Esophagus (tissue), 2 donors: ENCODE data around the gene AP5B1. TPM values are rescaled to one million over a fixed set of nuclear protein-coding genes. Genes with fewer than 3 reads are reported as not detected.

ENCODE experiments used
- H3K27ac ChIP-seq, 2 donors: one replicate each; pipeline ENCODE4 v1.5.1; 2013; ENCODE audit warnings: low read depth in 2 of 2, mild to moderate bottlenecking in 2 of 2, inconsistent platforms in 1 of 2, low read length in 1 of 2, moderate library complexity in 1 of 2
- H3K27me3 ChIP-seq, 2 donors: one replicate each; pipeline ENCODE4 v1.6.1; 2013; ENCODE audit warnings: low read length in 2 of 2, control low read depth in 1 of 2, mild to moderate bottlenecking in 1 of 2; ENCODE audit not compliant: insufficient read depth in 2 of 2, control insufficient read depth in 1 of 2
- H3K36me3 ChIP-seq, 2 donors: one replicate each; pipeline ENCODE4 v1.6.1; 2013; ENCODE audit warnings: low read length in 1 of 2; ENCODE audit not compliant: control insufficient read depth in 2 of 2, insufficient read depth in 2 of 2
- H3K4me1 ChIP-seq, 2 donors: one replicate each; pipeline ENCODE4 v1.6.1; 2013; ENCODE audit warnings: low read length in 1 of 2; ENCODE audit not compliant: control insufficient read depth in 2 of 2, insufficient read depth in 2 of 2
- H3K4me3 ChIP-seq, 2 donors: one replicate each; pipeline ENCODE4 v1.5.1; 2013; ENCODE audit warnings: low read length in 2 of 2, mild to moderate bottlenecking in 2 of 2, low read depth in 1 of 2, moderate library complexity in 1 of 2
- H3K9me3 ChIP-seq, 2 donors: one replicate each; pipeline ENCODE4 v1.6.1; 2013; ENCODE audit warnings: mild to moderate bottlenecking in 2 of 2, low read depth in 1 of 2, low read length in 1 of 2, moderate library complexity in 1 of 2; ENCODE audit not compliant: control insufficient read depth in 2 of 2, insufficient read depth in 1 of 2
- WGBS, 2 donors: extraction: QIAGEN DNeasy Blood & Tissue Kit; methylation state at CpG; one replicate each; pipeline ENCODE4 v1.1.7; 2013; 5-methylcytosine and 5-hydroxymethylcytosine counted together
- polyA plus RNA-seq, 2 donors: library from polyadenylated mRNA; stranded (reverse); fragments of 200-250 nt; gene quantifications; one replicate each; pipeline ENCODE4 v1.2.3, GENCODE V29; 2013
- donor health status: healthy with polysubstance abuse.
- donor health status: Bipolar disorder and iron deficiency.

Gene AP5B1
- polyA plus RNA-seq, 2 donors, result 10.1 to 10.9 TPM

GRCh38 chr11:65786008-65786785, 5.4 kb upstream of the AP5B1 start:
- H3K9me3 ChIP-seq, result no peaks in the 10 kb centered on the region
- H3K27me3 ChIP-seq, result no peaks in the 10 kb centered on the region
- peaks cover 0 to 3% of the 10 kb centered on the region in 2 donors for H3K36me3 ChIP-seq
- H3K27ac ChIP-seq, result peak overlapping the region; percentile 76 to 82
- 14 to 22% methylated on average over 56 to 74 of the region's 74 CpGs for WGBS, 2 donors
- peaks cover 8 to 40% of the 10 kb centered on the region in 2 donors for H3K4me1 ChIP-seq
- peak overlapping the region; percentile 33 to 87 for H3K4me3 ChIP-seq

GRCh38 chr11:65785319-65786007, 4.7 kb upstream of the AP5B1 start:
- H3K27ac ChIP-seq, result no peak overlapping the region

GRCh38 chr11:65782816-65783228, 2.0 kb upstream of the AP5B1 start:
- no peaks in the 10 kb centered on the region for H3K9me3 ChIP-seq
- H3K4me3 ChIP-seq, result no peak overlapping the region
- H3K27ac ChIP-seq, result peak overlapping the region in 1 of 2 donors; percentile 77
- 59 to 62% methylated on average over 9 of the region's 9 CpGs for WGBS, 2 donors
- H3K4me1 ChIP-seq, result peaks cover 23 to 37% of the 10 kb centered on the region in 2 donors
- H3K27me3 ChIP-seq, result no peaks in the 10 kb centered on the region
- H3K36me3 ChIP-seq, result peaks cover 0 to 16% of the 10 kb centered on the region in 2 donors

More at GRCh38 chr11:65785319-65786007, 4.7 kb upstream of the AP5B1 start:
- Histone ChIP-seq H3K4me1 (peaks cover 8 to 35% of the 10 kb centered on the region in 2 donors), H3K27me3 (no peaks in the 10 kb centered on the region), H3K9me3 (no peaks in the 10 kb centered on the region), H3K36me3 (peaks cover 0 to 3% of the 10 kb centered on the region in 2 donors), H3K4me3 (peak overlapping the region; percentile 33 to 87)
- 79 to 83% methylated on average over 8 of the region's 8 CpGs for WGBS, 2 donors

GRCh38 chr11:65781962-65782815, 1.4 kb upstream of the AP5B1 start:
- Histone ChIP-seq H3K27me3 (no peaks in the 10 kb centered on the region), H3K27ac (peak overlapping the region; percentile 77 to 89), H3K4me3 (peak overlapping the region in 1 of 2 donors; percentile 78)

GRCh38 chr11:65781152-65781961, 581 bp upstream of the AP5B1 start:
- WGBS, 2 donors, result 10 to 11% methylated on average over 69 to 83 of the region's 83 CpGs
- H3K36me3 ChIP-seq, result peaks cover 0 to 18% of the 10 kb centered on the region in 2 donors
- no peaks in the 10 kb centered on the region for H3K9me3 ChIP-seq
- H3K27me3 ChIP-seq, result no peaks in the 10 kb centered on the region
- H3K4me1 ChIP-seq, result peaks cover 19 to 37% of the 10 kb centered on the region in 2 donors
- peak overlapping the region; percentile 73 to 78 for H3K4me3 ChIP-seq
- peak overlapping the region; percentile 77 to 89 for H3K27ac ChIP-seq

More at GRCh38 chr11:65781962-65782815, 1.4 kb upstream of the AP5B1 start:
- Histone ChIP-seq H3K36me3 (peaks cover 0 to 18% of the 10 kb centered on the region in 2 donors), H3K9me3 (no peaks in the 10 kb centered on the region), H3K4me1 (peaks cover 19 to 37% of the 10 kb centered on the region in 2 donors)
- 70 to 78% methylated on average over 13 of the region's 13 CpGs for WGBS, 2 donors

- Histone ChIP-seq H3K4me1 (peaks cover 15 to 35% of the 10 kb centered on the region in 2 donors), H3K4me3 (peak overlapping the region; percentile 73 to 78), H3K27ac (peak overlapping the region; percentile 89 to 91), H3K9me3 (no peaks in the 10 kb centered on the region), H3K27me3 (no peaks in the 10 kb centered on the region), H3K36me3 (peaks cover 0 to 22% of the 10 kb centered on the region in 2 donors)
- 3% methylated on average over 71 to 76 of the region's 76 CpGs for WGBS, 2 donors
Measured at GRCh38 chr11:65779919-65780769, 632 bp downstream of the AP5B1 start.

- H3K27ac ChIP-seq, result peak overlapping the region in 1 of 2 donors; percentile 37
- peaks cover 0 to 22% of the 10 kb centered on the region in 2 donors for H3K36me3 ChIP-seq
- H3K27me3 ChIP-seq, result no peaks in the 10 kb centered on the region
- 62 to 67% methylated on average over 12 of the region's 12 CpGs for WGBS, 2 donors
- H3K4me1 ChIP-seq, result peaks cover 15 to 35% of the 10 kb centered on the region in 2 donors
- H3K4me3 ChIP-seq, result peak overlapping the region; percentile 73 to 78
- H3K9me3 ChIP-seq, result no peaks in the 10 kb centered on the region
Measured at GRCh38 chr11:65779669-65779918, 1.2 kb downstream of the AP5B1 start.

- H3K4me1 ChIP-seq, result peaks cover 15 to 32% of the 10 kb centered on the region in 2 donors
Measured at GRCh38 chr11:65778901-65779668, 1.7 kb downstream of the AP5B1 start.

More at GRCh38 chr11:65778901-65779668, 1.7 kb downstream of the AP5B1 start:
- WGBS, 2 donors, result 91 to 92% methylated on average over 24 to 25 of the region's 25 CpGs
- peak overlapping the region in 1 of 2 donors; percentile 11 for H3K27ac ChIP-seq
- H3K4me3 ChIP-seq, result peak overlapping the region; percentile 73 to 78
- peaks cover 0 to 22% of the 10 kb centered on the region in 2 donors for H3K36me3 ChIP-seq
- no peaks in the 10 kb centered on the region for H3K27me3 ChIP-seq
- no peaks in the 10 kb centered on the region for H3K9me3 ChIP-seq
